ENCODE data around the gene NAPEPLD.

NAPEPLD gene

GRCh38 chr7:103124429-103124979, 24.4 kb downstream of the NAPEPLD start:
- H3K4me1 ChIP-seq (ENCODE audit: control insufficient read depth, insufficient read depth, low read length) = no peaks in the 10 kb centered on the region
- no peak overlapping the region for H3K4me3 ChIP-seq (ENCODE audit: low read length)
- 0 out of 2 replicates have a peak, but pooled peaks cover 2% of the 10 kb centered on the region for H3K36me3 ChIP-seq (ENCODE audit: control insufficient read depth, insufficient read depth, low read length)
- H3K27ac ChIP-seq (ENCODE audit: low read length) = no peak overlapping the region
- no peak for DNase-seq (ENCODE audit: low read depth, low spot score)
- no peaks in the 10 kb centered on the region for H3K27me3 ChIP-seq (ENCODE audit: control insufficient read depth, insufficient read depth, low read length)
- no peaks in the 10 kb centered on the region for H3K9me3 ChIP-seq (ENCODE audit: control insufficient read depth, insufficient read depth, low read length)
- 100% methylated on average over 1 of the region's 6 CpGs for WGBS (ENCODE audit: insufficient coverage, insufficient read length)

- Histone ChIP-seq H3K4me1 (ENCODE audit: control insufficient read depth, insufficient read depth, low read length) (no peaks in the 10 kb centered on the region), H3K4me3 (ENCODE audit: low read length) (no peak overlapping the region), H3K27me3 (ENCODE audit: control insufficient read depth, insufficient read depth, low read length) (no peaks in the 10 kb centered on the region), H3K36me3 (ENCODE audit: control insufficient read depth, insufficient read depth, low read length) (0 out of 2 replicates have a peak, but pooled peaks cover 2% of the 10 kb centered on the region), H3K27ac (ENCODE audit: low read length) (no peak overlapping the region), H3K9me3 (ENCODE audit: control insufficient read depth, insufficient read depth, low read length) (no peaks in the 10 kb centered on the region)
- DNase-seq (ENCODE audit: low read depth, low spot score) = no peak
- no CpG with 5 or more reads among the region's 3 CpGs for WGBS (ENCODE audit: insufficient coverage, insufficient read length)
Observed at GRCh38 chr7:103123529-103123928, 25.4 kb downstream of the NAPEPLD start.

- Histone ChIP-seq H3K36me3 (ENCODE audit: control insufficient read depth, insufficient read depth, low read length) (0 out of 2 replicates have a peak, but pooled peaks cover 2% of the 10 kb centered on the region), H3K4me1 (ENCODE audit: control insufficient read depth, insufficient read depth, low read length) (no peaks in the 10 kb centered on the region), H3K9me3 (ENCODE audit: control insufficient read depth, insufficient read depth, low read length) (no peaks in the 10 kb centered on the region), H3K4me3 (ENCODE audit: low read length) (no peak overlapping the region), H3K27ac (ENCODE audit: low read length) (no peak overlapping the region), H3K27me3 (ENCODE audit: control insufficient read depth, insufficient read depth, low read length) (no peaks in the 10 kb centered on the region)
- DNase-seq (ENCODE audit: low read depth, low spot score) = no peak
Observed at GRCh38 chr7:103121641-103122040, 27.3 kb downstream of the NAPEPLD start.

GRCh38 chr7:103120362-103120761, 28.5 kb downstream of the NAPEPLD start:
- no peak for DNase-seq (ENCODE audit: low read depth, low spot score)
- H3K9me3 ChIP-seq (ENCODE audit: control insufficient read depth, insufficient read depth, low read length) = no peaks in the 10 kb centered on the region
- WGBS (ENCODE audit: insufficient coverage, insufficient read length) = no CpG with 5 or more reads among the region's 1 CpG
- H3K4me3 ChIP-seq (ENCODE audit: low read length) = no peak overlapping the region
- H3K4me1 ChIP-seq (ENCODE audit: control insufficient read depth, insufficient read depth, low read length) = no peaks in the 10 kb centered on the region
- no peak overlapping the region for H3K27ac ChIP-seq (ENCODE audit: low read length)
- H3K27me3 ChIP-seq (ENCODE audit: control insufficient read depth, insufficient read depth, low read length) = no peaks in the 10 kb centered on the region
- no peaks in the 10 kb centered on the region for H3K36me3 ChIP-seq (ENCODE audit: control insufficient read depth, insufficient read depth, low read length)

GRCh38 chr7:103119791-103120291, 29.1 kb downstream of the NAPEPLD start:
- H3K27me3 ChIP-seq (ENCODE audit: control insufficient read depth, insufficient read depth, low read length) = no peaks in the 10 kb centered on the region
- DNase-seq (ENCODE audit: low read depth, low spot score) = no peak
- no peak overlapping the region for H3K27ac ChIP-seq (ENCODE audit: low read length)
- no CpG with 5 or more reads among the region's 11 CpGs for WGBS (ENCODE audit: insufficient coverage, insufficient read length)
- no peaks in the 10 kb centered on the region for H3K4me1 ChIP-seq (ENCODE audit: control insufficient read depth, insufficient read depth, low read length)
- no peaks in the 10 kb centered on the region for H3K36me3 ChIP-seq (ENCODE audit: control insufficient read depth, insufficient read depth, low read length)
- no peaks in the 10 kb centered on the region for H3K9me3 ChIP-seq (ENCODE audit: control insufficient read depth, insufficient read depth, low read length)
- no peak overlapping the region for H3K4me3 ChIP-seq (ENCODE audit: low read length)

- H3K9me3 ChIP-seq (ENCODE audit: control insufficient read depth, insufficient read depth, low read length) = no peaks in the 10 kb centered on the region
- no CpG with 5 or more reads among the region's 2 CpGs for WGBS (ENCODE audit: insufficient coverage, insufficient read length)
- no peak for DNase-seq (ENCODE audit: low read depth, low spot score)
- H3K27ac ChIP-seq (ENCODE audit: low read length) = no peak overlapping the region
- H3K36me3 ChIP-seq (ENCODE audit: control insufficient read depth, insufficient read depth, low read length) = no peaks in the 10 kb centered on the region
- no peak overlapping the region for H3K4me3 ChIP-seq (ENCODE audit: low read length)
- H3K27me3 ChIP-seq (ENCODE audit: control insufficient read depth, insufficient read depth, low read length) = no peaks in the 10 kb centered on the region
- H3K4me1 ChIP-seq (ENCODE audit: control insufficient read depth, insufficient read depth, low read length) = no peaks in the 10 kb centered on the region
Observed at GRCh38 chr7:103117465-103117864, 31.4 kb downstream of the NAPEPLD start.

DNA sequence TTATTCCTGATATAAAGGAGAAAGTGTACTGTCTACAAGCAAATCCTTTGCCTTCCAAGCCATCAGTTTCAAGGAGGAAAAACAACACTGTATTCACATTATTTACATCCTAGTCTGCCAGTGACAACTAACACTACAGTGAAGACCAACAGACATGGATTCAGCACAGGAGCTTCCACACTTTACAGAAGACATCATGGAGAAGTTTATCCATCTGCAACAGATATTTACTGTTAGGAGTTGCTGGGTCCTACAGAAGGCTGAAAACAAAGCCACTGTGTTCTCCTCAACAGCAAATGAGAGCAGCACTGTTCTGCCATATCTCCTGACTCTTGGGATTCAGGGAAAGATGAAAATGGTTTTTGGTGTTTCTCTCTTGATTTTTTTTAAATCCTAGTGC, 31.9 kb downstream of the NAPEPLD start:
- no peaks in the 10 kb centered on the region for H3K36me3 ChIP-seq (ENCODE audit: control insufficient read depth, insufficient read depth, low read length)
- no peaks in the 10 kb centered on the region for H3K27me3 ChIP-seq (ENCODE audit: control insufficient read depth, insufficient read depth, low read length)
- no peaks in the 10 kb centered on the region for H3K9me3 ChIP-seq (ENCODE audit: control insufficient read depth, insufficient read depth, low read length)
- no peak overlapping the region for H3K27ac ChIP-seq (ENCODE audit: low read length)
- no peaks in the 10 kb centered on the region for H3K4me1 ChIP-seq (ENCODE audit: control insufficient read depth, insufficient read depth, low read length)
- H3K4me3 ChIP-seq (ENCODE audit: low read length) = no peak overlapping the region
- no peak for DNase-seq (ENCODE audit: low read depth, low spot score)

DNA sequence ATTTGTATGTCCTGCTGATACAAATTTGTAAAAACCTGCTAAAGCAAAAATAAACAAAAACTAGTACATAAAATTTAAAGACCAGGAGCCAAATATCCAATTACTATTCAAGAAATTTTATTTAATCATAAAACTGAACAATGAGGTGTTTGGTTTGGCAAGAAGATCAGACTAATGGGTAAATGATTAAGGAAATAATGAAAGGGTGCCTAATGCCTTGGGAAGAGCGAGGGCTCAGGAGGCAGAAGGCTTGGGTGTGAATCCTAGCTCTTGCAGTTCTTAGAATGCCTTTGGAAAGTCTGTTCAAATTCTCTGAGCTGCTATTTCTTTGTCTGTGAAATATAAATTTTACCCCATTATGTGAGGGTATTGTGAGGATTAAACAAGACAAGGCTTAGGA, 32.4 kb downstream of the NAPEPLD start:
- no CpG with 5 or more reads among the region's 1 CpG for WGBS (ENCODE audit: insufficient coverage, insufficient read length)
- H3K36me3 ChIP-seq (ENCODE audit: control insufficient read depth, insufficient read depth, low read length) = no peaks in the 10 kb centered on the region
- no peak overlapping the region for H3K27ac ChIP-seq (ENCODE audit: low read length)
- no peak for DNase-seq (ENCODE audit: low read depth, low spot score)
- no peaks in the 10 kb centered on the region for H3K4me1 ChIP-seq (ENCODE audit: control insufficient read depth, insufficient read depth, low read length)
- H3K27me3 ChIP-seq (ENCODE audit: control insufficient read depth, insufficient read depth, low read length) = no peaks in the 10 kb centered on the region
- no peaks in the 10 kb centered on the region for H3K9me3 ChIP-seq (ENCODE audit: control insufficient read depth, insufficient read depth, low read length)
- H3K4me3 ChIP-seq (ENCODE audit: low read length) = no peak overlapping the region

DNA sequence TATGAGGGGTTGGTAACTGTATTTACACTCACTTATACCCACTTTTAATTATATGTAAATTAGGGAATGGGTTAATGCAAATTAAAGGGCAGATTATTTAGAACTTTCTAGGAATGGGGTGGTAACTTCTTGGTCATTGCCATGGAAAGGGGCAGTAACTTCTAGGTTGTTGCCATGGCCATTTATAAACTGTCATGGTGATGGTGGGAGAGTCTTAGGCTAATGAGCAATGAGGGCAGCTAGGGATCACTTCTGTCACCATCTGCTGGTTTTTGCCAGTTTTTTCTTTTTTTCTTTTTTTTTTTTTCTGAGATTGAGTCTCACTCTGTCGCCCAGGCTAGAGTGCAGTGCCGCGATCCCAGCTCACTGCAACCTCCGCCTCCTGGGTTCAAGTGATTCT, 33.1 kb downstream of the NAPEPLD start:
- no CpG with 5 or more reads among the region's 4 CpGs for WGBS (ENCODE audit: insufficient coverage, insufficient read length)
- Histone ChIP-seq H3K4me3 (ENCODE audit: low read length) (no peak overlapping the region), H3K27me3 (ENCODE audit: control insufficient read depth, insufficient read depth, low read length) (no peaks in the 10 kb centered on the region), H3K36me3 (ENCODE audit: control insufficient read depth, insufficient read depth, low read length) (no peaks in the 10 kb centered on the region), H3K9me3 (ENCODE audit: control insufficient read depth, insufficient read depth, low read length) (no peaks in the 10 kb centered on the region), H3K27ac (ENCODE audit: low read length) (no peak overlapping the region), H3K4me1 (ENCODE audit: control insufficient read depth, insufficient read depth, low read length) (no peaks in the 10 kb centered on the region)
- DNase-seq (ENCODE audit: low read depth, low spot score) = no peak

DNA sequence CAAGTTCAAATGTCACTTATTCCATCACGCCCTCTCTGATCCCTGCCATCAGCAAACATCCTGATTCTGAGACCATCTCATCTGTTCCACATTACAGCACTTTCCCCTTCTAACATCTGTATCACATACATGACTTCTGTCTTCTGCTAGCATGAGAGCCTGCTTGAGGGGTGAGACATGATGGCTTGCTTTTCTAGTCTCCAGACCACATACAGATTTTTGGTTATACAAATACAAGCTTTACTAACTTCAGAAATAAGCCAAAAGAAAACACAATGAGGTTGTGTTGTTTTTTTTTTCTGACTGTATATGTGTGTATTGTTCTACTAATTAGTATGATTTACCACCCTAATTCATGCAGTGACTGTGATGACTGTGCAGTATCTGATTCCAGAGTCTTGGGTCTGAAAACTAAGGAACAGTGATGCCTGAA, 34.3 kb downstream of the NAPEPLD start:
- no peak overlapping the region for H3K4me3 ChIP-seq (ENCODE audit: low read length)
- no peaks in the 10 kb centered on the region for H3K36me3 ChIP-seq (ENCODE audit: control insufficient read depth, insufficient read depth, low read length)
- H3K4me1 ChIP-seq (ENCODE audit: control insufficient read depth, insufficient read depth, low read length) = no peaks in the 10 kb centered on the region
- DNase-seq (ENCODE audit: low read depth, low spot score) = no peak
- WGBS (ENCODE audit: insufficient coverage, insufficient read length) = no CpG with 5 or more reads among the region's 1 CpG
- H3K9me3 ChIP-seq (ENCODE audit: control insufficient read depth, insufficient read depth, low read length) = no peaks in the 10 kb centered on the region
- no peak overlapping the region for H3K27ac ChIP-seq (ENCODE audit: low read length)
- H3K27me3 ChIP-seq (ENCODE audit: control insufficient read depth, insufficient read depth, low read length) = no peaks in the 10 kb centered on the region

GRCh38 chr7:103113164-103113563, 35.7 kb downstream of the NAPEPLD start:
- 100% methylated on average over 1 of the region's 2 CpGs for WGBS (ENCODE audit: insufficient coverage, insufficient read length)
- H3K4me3 ChIP-seq (ENCODE audit: low read length) = no peak overlapping the region
- DNase-seq (ENCODE audit: low read depth, low spot score) = no peak

More at GRCh38 chr7:103113164-103113563, 35.7 kb downstream of the NAPEPLD start:
- H3K4me1 ChIP-seq (ENCODE audit: control insufficient read depth, insufficient read depth, low read length) = no peaks in the 10 kb centered on the region
- H3K27me3 ChIP-seq (ENCODE audit: control insufficient read depth, insufficient read depth, low read length) = no peaks in the 10 kb centered on the region
- H3K27ac ChIP-seq (ENCODE audit: low read length) = no peak overlapping the region
- H3K9me3 ChIP-seq (ENCODE audit: control insufficient read depth, insufficient read depth, low read length) = no peaks in the 10 kb centered on the region
- no peaks in the 10 kb centered on the region for H3K36me3 ChIP-seq (ENCODE audit: control insufficient read depth, insufficient read depth, low read length)

Measured in iPS DF 6.9 (cell line).